GM13976 (cell line): Measurements from ENCODE around the gene ZNF512.
A peak's percentile ranks its signal among the peaks of the same experiment; 100 is the strongest.

ENCODE experiments used
- DNase-seq: peaks from one replicate; pipeline ENCODE4 v3.0.0; 2012; ENCODE audit warnings: low spot score
- CTCF ChIP-seq: IDR thresholded peaks from 2 replicates; pipeline ENCODE4 v1.5.1; 2012; ENCODE audit warnings: borderline replicate concordance, mild to moderate bottlenecking; ENCODE audit not compliant: insufficient read depth; ENCODE audit errors: extremely low read depth, missing control alignments, control extremely low read depth
- in situ Hi-C: fragments of 300-500 bp; cut with MboI; formaldehyde crosslinking; loops from one replicate; pipeline ENCODE4 v1.12.0; 2022; ENCODE audit warnings: low sequenced_read_pairs, mixed read lengths, inconsistent platforms; ENCODE audit not compliant: unreplicated experiment

Gene ZNF512

DNA sequence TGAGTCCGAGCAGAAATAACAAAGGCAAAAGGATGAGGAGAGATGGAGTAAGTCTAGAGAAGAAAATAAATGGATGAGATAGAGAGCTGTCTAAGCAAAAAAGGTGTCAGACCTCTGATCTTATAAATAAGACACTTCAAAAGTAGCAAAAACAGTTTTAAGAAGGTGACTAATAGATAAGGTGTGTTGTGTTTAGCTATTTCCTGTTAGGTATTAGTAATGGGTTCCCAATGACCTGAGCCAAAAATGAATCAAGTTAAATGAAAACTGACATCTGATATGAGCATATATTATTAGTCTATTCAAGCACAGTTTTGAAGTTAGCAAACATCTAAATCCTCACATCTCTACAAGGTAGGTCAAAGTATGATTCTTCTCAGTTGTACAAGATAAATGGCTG lies 69.9 kb downstream of the ZNF512 start:
- no peak for DNase-seq
- no peak for TF ChIP-seq CTCF
- in situ Hi-C loops: no loop called here

GRCh38 chr2:27653397-27653796 lies 70.6 kb downstream of the ZNF512 start:
- no peak for DNase-seq
- TF ChIP-seq CTCF: no peak
- in situ Hi-C loops: no loop called here

GRCh38 chr2:27655155-27655951 lies 72.5 kb downstream of the ZNF512 start:
- no peak for DNase-seq
- TF ChIP-seq CTCF: no peak
- in situ Hi-C loops: no loop called here

GRCh38 chr2:27661371-27661770 lies 78.5 kb downstream of the ZNF512 start:
- in situ Hi-C loops: no loop called here
- no peak for DNase-seq
- TF ChIP-seq CTCF: no peak

GRCh38 chr2:27663285-27664153 lies 80.7 kb downstream of the ZNF512 start, which contains the start of the genes SLC4A1AP and SUPT7L:
TSS of gene SLC4A1AP (plus strand) at chr2:27663889. CDS start at chr2:27663915, 26 bp downstream.
TSS of gene SUPT7L (minus strand) at chr2:27663614. CDS start at chr2:27662192, 1,422 bp downstream.
- DNase-seq: peak; percentile 88
- in situ Hi-C loops: no loop called here
- no peak for TF ChIP-seq CTCF

DNA sequence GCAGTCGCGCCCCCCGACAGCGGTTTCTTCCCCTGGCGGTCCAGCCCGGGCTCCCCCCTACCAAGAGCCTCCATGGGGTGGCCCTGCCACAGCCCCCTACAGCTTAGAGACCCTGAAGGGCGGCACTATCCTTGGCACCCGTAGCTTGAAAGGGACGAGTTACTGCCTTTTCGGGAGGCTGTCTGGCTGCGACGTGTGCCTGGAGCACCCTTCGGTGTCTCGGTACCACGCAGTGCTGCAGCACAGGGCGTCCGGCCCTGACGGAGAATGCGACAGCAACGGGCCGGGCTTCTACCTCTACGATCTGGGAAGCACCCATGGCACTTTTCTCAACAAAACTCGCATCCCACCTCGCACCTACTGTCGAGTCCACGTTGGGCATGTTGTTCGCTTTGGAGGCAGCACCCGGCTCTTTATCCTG lies 81.3 kb downstream of the ZNF512 start:
- no peak for TF ChIP-seq CTCF
- in situ Hi-C loops: no loop called here
- no peak for DNase-seq
